ENCODE data around the gene SLC25A22.

SLC25A22 gene

DNA sequence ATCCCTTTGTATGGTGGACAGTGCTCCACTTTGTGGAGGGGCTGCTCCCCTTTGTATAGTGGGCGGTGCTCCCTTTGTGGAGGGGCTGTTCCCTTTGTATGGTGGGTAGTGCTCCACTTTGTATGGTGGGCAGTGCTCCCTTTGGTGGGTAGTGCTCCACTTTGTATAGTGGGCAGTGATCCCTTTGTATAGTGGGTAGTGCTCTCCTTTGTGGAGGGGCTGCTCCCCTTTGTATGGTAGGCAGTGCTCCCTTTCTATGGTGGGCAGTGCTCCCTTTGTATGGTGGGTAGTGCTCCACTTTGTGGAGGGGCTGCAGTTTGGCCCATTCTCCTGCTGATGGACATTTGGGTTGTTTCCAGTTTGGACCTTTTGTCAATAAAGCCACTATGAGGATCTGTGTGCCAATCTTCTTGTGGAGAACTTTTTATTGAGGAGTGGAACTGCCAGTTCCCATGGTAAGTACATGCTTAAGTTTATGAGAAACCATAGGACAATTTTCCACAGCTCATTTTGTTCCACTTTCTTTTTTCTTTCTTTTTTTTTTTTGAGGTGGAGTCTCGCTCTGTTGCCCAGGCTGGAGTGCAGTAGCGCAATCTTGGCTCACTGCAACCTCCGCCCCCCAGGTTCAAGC is 55.4 kb downstream of the SLC25A22 start:
- no peak for DNase-seq

DNA sequence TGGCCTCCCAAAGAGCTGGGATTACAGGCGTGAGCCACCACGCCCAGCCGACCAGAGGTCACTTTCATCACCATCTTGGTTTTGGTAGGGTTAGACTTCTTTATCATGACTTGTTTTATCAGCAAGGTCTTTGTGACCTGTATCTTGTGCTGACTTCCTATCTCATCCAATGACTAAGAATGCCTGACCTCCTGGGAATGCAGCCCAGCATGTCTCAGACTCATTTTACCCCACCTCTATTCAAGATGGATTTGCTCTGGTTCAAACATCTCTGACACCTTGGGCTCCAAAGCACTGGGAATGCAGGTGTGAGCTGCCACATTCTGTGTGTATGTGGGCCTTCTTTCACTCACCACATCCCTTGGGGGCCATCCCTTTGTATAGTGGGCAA is 55.9 kb downstream of the SLC25A22 start:
- DNase-seq = no peak

Data from CD4-positive, alpha-beta T cell treated with Interleukin-15 for 1 hour (primary cell).